SJCRH30 (cell line): ENCODE results near the gene NUBPL. TPM values are rescaled to one million over a fixed set of nuclear protein-coding genes. Genes with fewer than 3 reads are reported as not detected.
"Not testable (repeated sequence)": the region's sequence is repeated elsewhere in the genome, so short reads cannot be mapped to it uniquely, and the experiment has no call there.

Experiments
- DNase-seq, 2 experiments: peaks; one replicate each; pipeline ENCODE4 v3.0.0-alpha.2; 2015 to 2020
- H3K27ac ChIP-seq: fragments of 250-450 bp; sonication (Bioruptor Pico); 2 replicates; pipeline ENCODE4 v1.5.1; 2020; ENCODE audit warnings: mild to moderate bottlenecking, moderate library complexity
- H3K27me3 ChIP-seq: fragments of 250-450 bp; sonication (Bioruptor Pico); 2 replicates; pipeline ENCODE4 v1.5.1; 2020; ENCODE audit warnings: mild to moderate bottlenecking, moderate library complexity
- H3K36me3 ChIP-seq: fragments of 250-450 bp; sonication (Bioruptor Pico); 2 replicates; pipeline ENCODE4 v1.5.1; 2020; ENCODE audit warnings: mild to moderate bottlenecking, moderate library complexity
- H3K4me1 ChIP-seq: fragments of 250-450 bp; sonication (Bioruptor Pico); 2 replicates; pipeline ENCODE4 v1.5.1; 2020; ENCODE audit warnings: mild to moderate bottlenecking, moderate library complexity
- H3K4me3 ChIP-seq: fragments of 250-450 bp; sonication (Bioruptor Pico); 2 replicates; pipeline ENCODE4 v1.5.1; 2020; ENCODE audit warnings: mild to moderate bottlenecking, moderate library complexity
- H3K9me3 ChIP-seq: fragments of 250-450 bp; sonication (Bioruptor Pico); replicated peaks from 2 replicates; pipeline ENCODE4 v1.5.1; 2020; ENCODE audit warnings: mild to moderate bottlenecking, moderate library complexity
- total RNA-seq: library from RNA; depleted of rRNA; stranded (reverse); fragments of >200 nt; shearing (Covaris generic); gene quantifications from 2 replicates; pipeline ENCODE4 v1.2.3, GENCODE V29; 2014

The NUBPL gene
- total RNA-seq, 1 experiment from 2014 or later = 13.6 TPM

GRCh38 chr14:31813724-31814490 is 252.7 kb downstream of the NUBPL start:
- not testable (repeated sequence) for H3K27ac ChIP-seq, H3K36me3 ChIP-seq, H3K4me1 ChIP-seq, H3K27me3 ChIP-seq, H3K9me3 ChIP-seq, H3K4me3 ChIP-seq, DNase-seq

GRCh38 chr14:31819281-31819680 is 258.1 kb downstream of the NUBPL start:
- H3K36me3 ChIP-seq = no peaks in the 10 kb centered on the region
- no peak overlapping the region for H3K4me3 ChIP-seq
- H3K27ac ChIP-seq = no peak overlapping the region
- no peaks in the 10 kb centered on the region for H3K9me3 ChIP-seq
- H3K27me3 ChIP-seq = no peaks in the 10 kb centered on the region
- DNase-seq = no peak
- H3K4me1 ChIP-seq = no peaks in the 10 kb centered on the region

- no peak for DNase-seq
- Histone ChIP-seq H3K4me3 (no peak overlapping the region), H3K9me3 (no peaks in the 10 kb centered on the region), H3K27me3 (no peaks in the 10 kb centered on the region), H3K4me1 (peaks cover 7% of the 10 kb centered on the region), H3K36me3 (no peaks in the 10 kb centered on the region), H3K27ac (no peak overlapping the region)
Measured at GRCh38 chr14:31825459-31825858, 264.3 kb downstream of the NUBPL start.

- H3K4me3 ChIP-seq = no peak overlapping the region
- H3K36me3 ChIP-seq = no peaks in the 10 kb centered on the region
- DNase-seq = no peak
- no peaks in the 10 kb centered on the region for H3K27me3 ChIP-seq
- H3K27ac ChIP-seq = no peak overlapping the region
- no peaks in the 10 kb centered on the region for H3K9me3 ChIP-seq
- peaks cover 7% of the 10 kb centered on the region for H3K4me1 ChIP-seq
Measured at GRCh38 chr14:31827325-31827724, 266.1 kb downstream of the NUBPL start.

- Histone ChIP-seq H3K4me3 (no peak overlapping the region), H3K27me3 (no peaks in the 10 kb centered on the region), H3K9me3 (no peaks in the 10 kb centered on the region), H3K36me3 (no peaks in the 10 kb centered on the region), H3K4me1 (peaks cover 7% of the 10 kb centered on the region), H3K27ac (no peak overlapping the region)
- DNase-seq = peak; percentile 12 to 49
Measured at GRCh38 chr14:31828946-31829868, 268.0 kb downstream of the NUBPL start.

- peaks cover 2% of the 10 kb centered on the region for H3K4me1 ChIP-seq
- H3K27ac ChIP-seq = no peak overlapping the region
- no peak for DNase-seq
- no peaks in the 10 kb centered on the region for H3K36me3 ChIP-seq
- no peak overlapping the region for H3K4me3 ChIP-seq
- no peaks in the 10 kb centered on the region for H3K9me3 ChIP-seq
- no peaks in the 10 kb centered on the region for H3K27me3 ChIP-seq
Measured at GRCh38 chr14:31834616-31835015, 273.4 kb downstream of the NUBPL start.

- H3K27me3 ChIP-seq = no peaks in the 10 kb centered on the region
- H3K4me1 ChIP-seq = no peaks in the 10 kb centered on the region; the same call in 1 of the 2 replicates
- no peak for DNase-seq
- no peaks in the 10 kb centered on the region for H3K36me3 ChIP-seq
- no peak overlapping the region for H3K27ac ChIP-seq
- no peaks in the 10 kb centered on the region for H3K9me3 ChIP-seq
- no peak overlapping the region for H3K4me3 ChIP-seq
Measured at GRCh38 chr14:31835049-31835448, 273.8 kb downstream of the NUBPL start.

GRCh38 chr14:31837031-31837430 is 275.8 kb downstream of the NUBPL start:
- Histone ChIP-seq H3K4me1 (no peaks in the 10 kb centered on the region), H3K9me3 (no peaks in the 10 kb centered on the region), H3K27ac (no peak overlapping the region), H3K27me3 (no peaks in the 10 kb centered on the region), H3K4me3 (no peak overlapping the region), H3K36me3 (no peaks in the 10 kb centered on the region)
- DNase-seq = no peak

- Histone ChIP-seq H3K4me1 (no peaks in the 10 kb centered on the region), H3K4me3 (no peak overlapping the region), H3K27me3 (no peaks in the 10 kb centered on the region), H3K27ac (no peak overlapping the region), H3K9me3 (no peaks in the 10 kb centered on the region), H3K36me3 (no peaks in the 10 kb centered on the region)
- DNase-seq = no peak
Measured at GRCh38 chr14:31842899-31843298, 281.7 kb downstream of the NUBPL start.

- no peaks in the 10 kb centered on the region for H3K36me3 ChIP-seq
- H3K27ac ChIP-seq = no peak overlapping the region
- H3K27me3 ChIP-seq = no peaks in the 10 kb centered on the region
- no peak for DNase-seq
- no peaks in the 10 kb centered on the region for H3K9me3 ChIP-seq
- H3K4me3 ChIP-seq = no peak overlapping the region
- H3K4me1 ChIP-seq = no peaks in the 10 kb centered on the region
Measured at GRCh38 chr14:31843361-31844091, 282.3 kb downstream of the NUBPL start.

GRCh38 chr14:31854508-31855075 is 293.4 kb downstream of the NUBPL start:
- no peak for DNase-seq

GRCh38 chr14:31855262-31855661 is 294.1 kb downstream of the NUBPL start:
- DNase-seq = no peak
- Histone ChIP-seq H3K9me3 (no peaks in the 10 kb centered on the region), H3K27ac (no peak overlapping the region), H3K36me3 (no peaks in the 10 kb centered on the region; the same call in 1 of the 2 replicates), H3K4me1 (no peaks in the 10 kb centered on the region), H3K27me3 (no peaks in the 10 kb centered on the region), H3K4me3 (no peak overlapping the region)

More at GRCh38 chr14:31854508-31855075, 293.4 kb downstream of the NUBPL start:
- Histone ChIP-seq H3K4me3 (no peak overlapping the region), H3K27ac (no peak overlapping the region), H3K9me3 (no peaks in the 10 kb centered on the region), H3K36me3 (no peaks in the 10 kb centered on the region; the same call in 1 of the 2 replicates), H3K27me3 (no peaks in the 10 kb centered on the region), H3K4me1 (no peaks in the 10 kb centered on the region)

- H3K4me3 ChIP-seq, DNase-seq, H3K36me3 ChIP-seq, H3K27ac ChIP-seq, H3K9me3 ChIP-seq, H3K27me3 ChIP-seq, H3K4me1 ChIP-seq: not testable (repeated sequence)
Measured at GRCh38 chr14:31856003-31856402, 294.8 kb downstream of the NUBPL start.

- Histone ChIP-seq H3K27me3 (no peaks in the 10 kb centered on the region), H3K36me3 (no peaks in the 10 kb centered on the region; the same call in 1 of the 2 replicates), H3K27ac (no peak overlapping the region), H3K4me1 (no peaks in the 10 kb centered on the region; the same call in 1 of the 2 replicates), H3K4me3 (no peak overlapping the region), H3K9me3 (no peaks in the 10 kb centered on the region)
- no peak for DNase-seq
Measured at GRCh38 chr14:31858868-31859267, 297.7 kb downstream of the NUBPL start.
